Muscle of leg (tissue), 16 donors: Measurements from ENCODE around the gene PGM2. TPM values are rescaled to one million over a fixed set of nuclear protein-coding genes. Genes with fewer than 3 reads are reported as not detected.
A peak's percentile ranks its signal among the peaks of the same experiment; 100 is the strongest.
"Not testable (repeated sequence)": the region's sequence is repeated elsewhere in the genome, so short reads cannot be mapped to it uniquely, and the experiment has no call there.

Source experiments
- DNase-seq: peaks from one replicate; pipeline ENCODE4 v3.0.0; 2013
- H3K27ac ChIP-seq: one replicate; pipeline ENCODE4 v1.5.1; 2013; ENCODE audit warnings: mild to moderate bottlenecking, low read length, control low read depth
- H3K27me3 ChIP-seq: one replicate; pipeline ENCODE4 v1.6.1; 2013; ENCODE audit warnings: low read length; ENCODE audit not compliant: control insufficient read depth, insufficient read depth
- H3K36me3 ChIP-seq: one replicate; pipeline ENCODE4 v1.6.1; 2013; ENCODE audit warnings: low read length; ENCODE audit not compliant: control insufficient read depth, insufficient read depth
- H3K4me1 ChIP-seq: one replicate; pipeline ENCODE4 v1.6.1; 2013; ENCODE audit warnings: low read length; ENCODE audit not compliant: control insufficient read depth, insufficient read depth
- H3K4me3 ChIP-seq: one replicate; pipeline ENCODE4 v1.5.1; 2013; ENCODE audit warnings: low read length, control low read depth
- H3K9me3 ChIP-seq: replicated peaks from 2 replicates; pipeline ENCODE4 v1.6.1; 2013; ENCODE audit warnings: low read depth, low read length; ENCODE audit not compliant: control insufficient read depth
- WGBS: methylation state at CpG from one replicate; pipeline ENCODE4 v1.1.5; 2013; ENCODE audit warnings: missing lambda C conversion rate; ENCODE audit not compliant: insufficient coverage; 5-methylcytosine and 5-hydroxymethylcytosine counted together
- long read RNA-seq, 11 donors: transcript quantifications; one replicate each; lab custom pipeline, GENCODE V29; 2026
- polyA plus RNA-seq, 8 donors: library from polyadenylated mRNA; unstranded; fragments of 120-200 nt; gene quantifications; one replicate each; pipeline versions ENCODE4 v1.2.1 to v1.2.3, GENCODE V29; 2013; ENCODE audit warnings: inconsistent platforms in 1 of 8, low replicate concordance in 1 of 8; ENCODE audit not compliant: insufficient read length in 8 of 8, insufficient read depth in 1 of 8
- total RNA-seq: library from RNA; stranded (reverse); fragments of 120-200 nt; gene quantifications from one replicate; pipeline ENCODE4 v1.2.4, GENCODE V29; 2013

PGM2 gene
- 10.3 TPM for total RNA-seq
- polyA plus RNA-seq, result 10 to 100 TPM in 7 of 8 donors, 1 to 10 TPM in 1; 8.5 to 16.6 (median 11.3) TPM
- long read RNA-seq, donor 1, partial matches to known transcripts, result 0 of 2 reads
- long read RNA-seq, donor 1, other reads (novel, unspliced or antisense), result 0 of 2 reads
- long read RNA-seq, donor 2, result 0 reads
- long read RNA-seq, donor 3, partial matches to known transcripts, result 0 of 3 reads
- long read RNA-seq, donor 3, other reads (novel, unspliced or antisense), result 0 of 3 reads
- long read RNA-seq, donor 4, partial matches to known transcripts, result 0 of 2 reads
- long read RNA-seq, donor 4, other reads (novel, unspliced or antisense), result 0 of 2 reads
- long read RNA-seq, donor 5, partial matches to known transcripts, result 11 of 15 reads
- long read RNA-seq, donor 5, other reads (novel, unspliced or antisense), result 0 of 15 reads
- long read RNA-seq, donor 6, partial matches to known transcripts, result 0 of 3 reads
- long read RNA-seq, donor 6, other reads (novel, unspliced or antisense), result 0 of 3 reads
- long read RNA-seq, donor 7, partial matches to known transcripts, result 0 of 2 reads
- long read RNA-seq, donor 7, other reads (novel, unspliced or antisense), result 0 of 2 reads
- long read RNA-seq, donor 8, result 0 reads
- long read RNA-seq, donor 9, partial matches to known transcripts, result 0 of 3 reads
- long read RNA-seq, donor 9, other reads (novel, unspliced or antisense), result 0 of 3 reads
- long read RNA-seq, donor 10, partial matches to known transcripts, result 0 of 4 reads
- long read RNA-seq, donor 10, other reads (novel, unspliced or antisense), result 0 of 4 reads
- long read RNA-seq, donor 11, partial matches to known transcripts, result 0 of 4 reads
- long read RNA-seq, donor 11, other reads (novel, unspliced or antisense), result 0 of 4 reads

- peak; percentile 92 for DNase-seq
- Histone ChIP-seq H3K9me3 (no peaks in the 10 kb centered on the region), H3K27ac (peak within 1 kb of the TSS; percentile 78), H3K36me3 (peaks cover 4% of the 10 kb centered on the region), H3K27me3 (no peaks in the 10 kb centered on the region), H3K4me3 (peak within 1 kb of the TSS; percentile 82), H3K4me1 (peaks cover 9% of the 10 kb centered on the region)
- WGBS, result 0% methylated on average over 57 of the region's 57 CpGs
These were observed at the start of gene PGM2 for GRCh38 chr4:37826295-37827029. TSS of gene PGM2 (plus strand) at chr4:37826686. CDS start at chr4:37826733, 47 bp downstream.

GRCh38 chr4:37779896-37780295 is 46.6 kb upstream of the PGM2 start:
- no peaks in the 10 kb centered on the region for H3K9me3 ChIP-seq

GRCh38 chr4:37780444-37781130 is 45.9 kb upstream of the PGM2 start:
- H3K4me1 ChIP-seq, result no peaks in the 10 kb centered on the region
- no peaks in the 10 kb centered on the region for H3K9me3 ChIP-seq
- H3K27ac ChIP-seq, result no peak overlapping the region
- no peaks in the 10 kb centered on the region for H3K27me3 ChIP-seq
- DNase-seq, result peak; percentile 52
- no peak overlapping the region for H3K4me3 ChIP-seq
- WGBS, result no CpG with 5 or more reads among the region's 4 CpGs
- H3K36me3 ChIP-seq, result no peaks in the 10 kb centered on the region

More at GRCh38 chr4:37779896-37780295, 46.6 kb upstream of the PGM2 start:
- DNase-seq, result no peak
- no peak overlapping the region for H3K27ac ChIP-seq
- no peak overlapping the region for H3K4me3 ChIP-seq
- H3K4me1 ChIP-seq, result no peaks in the 10 kb centered on the region
- no peaks in the 10 kb centered on the region for H3K36me3 ChIP-seq
- H3K27me3 ChIP-seq, result no peaks in the 10 kb centered on the region

GRCh38 chr4:37781131-37781455 is 45.4 kb upstream of the PGM2 start:
- Histone ChIP-seq H3K4me1 (no peaks in the 10 kb centered on the region), H3K27ac (no peak overlapping the region), H3K9me3 (no peaks in the 10 kb centered on the region), H3K36me3 (no peaks in the 10 kb centered on the region), H3K4me3 (no peak overlapping the region), H3K27me3 (no peaks in the 10 kb centered on the region)
- DNase-seq, result no peak
- WGBS, result no CpG with 5 or more reads among the region's 2 CpGs

GRCh38 chr4:37786267-37786666 is 40.2 kb upstream of the PGM2 start:
- H3K36me3 ChIP-seq, H3K27ac ChIP-seq, H3K4me3 ChIP-seq, H3K9me3 ChIP-seq, DNase-seq, H3K27me3 ChIP-seq, H3K4me1 ChIP-seq: not testable (repeated sequence)
- no CpG with 5 or more reads among the region's 2 CpGs for WGBS

GRCh38 chr4:37787883-37788460 is 38.5 kb upstream of the PGM2 start:
- H3K36me3 ChIP-seq, H3K9me3 ChIP-seq, H3K4me1 ChIP-seq, H3K27me3 ChIP-seq, H3K4me3 ChIP-seq, H3K27ac ChIP-seq, DNase-seq: not testable (repeated sequence)
- 63% methylated on average over 2 of the region's 3 CpGs for WGBS

- no peak overlapping the region for H3K4me3 ChIP-seq
- no peak for DNase-seq
- H3K36me3 ChIP-seq, result no peaks in the 10 kb centered on the region
- H3K9me3 ChIP-seq, result no peaks in the 10 kb centered on the region
- no peaks in the 10 kb centered on the region for H3K27me3 ChIP-seq
- WGBS, result no CpG with 5 or more reads among the region's 4 CpGs
- H3K4me1 ChIP-seq, result no peaks in the 10 kb centered on the region
- H3K27ac ChIP-seq, result no peak overlapping the region
These were observed 37.7 kb upstream of the PGM2 start for GRCh38 chr4:37788819-37789218.

GRCh38 chr4:37792241-37792640 is 34.2 kb upstream of the PGM2 start:
- Histone ChIP-seq H3K4me3 (no peak overlapping the region), H3K9me3 (no peaks in the 10 kb centered on the region), H3K27ac (no peak overlapping the region), H3K27me3 (no peaks in the 10 kb centered on the region), H3K36me3 (no peaks in the 10 kb centered on the region), H3K4me1 (no peaks in the 10 kb centered on the region)
- DNase-seq, result no peak
- no CpG with 5 or more reads among the region's 1 CpG for WGBS

- no peaks in the 10 kb centered on the region for H3K36me3 ChIP-seq
- DNase-seq, result peak; percentile 15
These were observed 32.9 kb upstream of the PGM2 start for GRCh38 chr4:37793562-37793961.

More at GRCh38 chr4:37793562-37793961, 32.9 kb upstream of the PGM2 start:
- no peaks in the 10 kb centered on the region for H3K9me3 ChIP-seq
- H3K27me3 ChIP-seq, result no peaks in the 10 kb centered on the region
- no peaks in the 10 kb centered on the region for H3K4me1 ChIP-seq
- H3K4me3 ChIP-seq, result no peak overlapping the region
- no peak overlapping the region for H3K27ac ChIP-seq
